ENCODE measurements around the gene POC1A. TPM values are rescaled to one million over a fixed set of nuclear protein-coding genes. Genes with fewer than 3 reads are reported as not detected.

Gene POC1A
- total and polyA plus RNA-seq, 2 donors (not counting 1 experiment from before 2014, with no cell fraction given) = 1.7 to 2.8 TPM

DNA sequence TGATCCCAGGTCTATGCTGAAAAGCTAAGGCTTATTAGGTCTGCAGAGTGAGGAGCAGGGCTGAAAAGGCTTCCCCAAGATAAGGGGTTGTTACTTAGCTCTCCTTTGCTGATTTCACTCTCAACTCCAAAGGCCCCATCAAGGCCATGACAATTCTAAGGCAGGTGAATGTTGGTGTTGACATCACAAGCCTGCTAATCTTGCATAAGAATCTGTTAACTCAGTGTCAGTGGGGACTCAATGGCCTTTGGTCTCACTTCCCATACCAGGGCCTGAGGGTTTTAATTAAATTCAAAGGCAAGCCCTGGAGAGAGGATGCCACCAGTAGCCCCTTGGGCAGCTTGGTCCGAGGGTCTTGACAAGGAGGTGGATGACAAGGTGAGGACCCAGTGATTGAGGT, 34.3 kb upstream of the POC1A start:
- no peak overlapping the region for H3K4me3 Mint-ChIP-seq
- Histone ChIP-seq H2AFZ (ENCODE audit: insufficient read depth, low read depth, low read length, poor library complexity, severe bottlenecking) (no peak overlapping the region), H3K79me2 (ENCODE audit: control insufficient read depth, insufficient read depth, low read length) (no peaks in the 10 kb centered on the region), H3K9ac (ENCODE audit: low read length) (no peak overlapping the region), H4K20me1 (ENCODE audit: control insufficient read depth, insufficient read depth, low read length, poor library complexity, severe bottlenecking) (no peaks in the 10 kb centered on the region), H3K27ac (ENCODE audit: low read length in 2 of 2) (peak overlapping the region in 1 of 2 donors; percentile 16), H3K36me3 (replicated peaks in 1 of 2; ENCODE audit: control extremely low read depth in 1 of 2, control insufficient read depth in 1 of 2, extremely low read depth in 1 of 2, insufficient read depth in 2 of 2, low read length in 1 of 2) (no peaks in the 10 kb centered on the region), H3K27me3 (replicated peaks in 1 of 4; ENCODE audit: control extremely low read depth in 1 of 4, control insufficient read depth in 3 of 4, insufficient read depth in 4 of 4, low read length in 3 of 4) (no peaks in the 10 kb centered on the region), H3K4me1 (ENCODE audit: control insufficient read depth in 2 of 2, insufficient read depth in 2 of 2, low read length in 2 of 2) (peaks cover 0 to 6% of the 10 kb centered on the region in 2 donors), H3K4me3 (ENCODE audit: control extremely low read depth in 1 of 5, extremely low read depth in 1 of 5, insufficient read depth in 1 of 5, low read depth in 2 of 5, low read length in 4 of 5) (no peak overlapping the region), H3K9me3 (ENCODE audit: control extremely low read depth in 1 of 3, control insufficient read depth in 2 of 3, insufficient read depth in 1 of 3, low read length in 2 of 3) (no peaks in the 10 kb centered on the region), H3K4me2 (replicated peaks; ENCODE audit: low read depth, low read length, poor library complexity, severe bottlenecking) (no peak overlapping the region)
- no CpG with 5 or more reads among the region's 1 CpG for WGBS (ENCODE audit: insufficient coverage)
- TF ChIP-seq, protein P1, sequence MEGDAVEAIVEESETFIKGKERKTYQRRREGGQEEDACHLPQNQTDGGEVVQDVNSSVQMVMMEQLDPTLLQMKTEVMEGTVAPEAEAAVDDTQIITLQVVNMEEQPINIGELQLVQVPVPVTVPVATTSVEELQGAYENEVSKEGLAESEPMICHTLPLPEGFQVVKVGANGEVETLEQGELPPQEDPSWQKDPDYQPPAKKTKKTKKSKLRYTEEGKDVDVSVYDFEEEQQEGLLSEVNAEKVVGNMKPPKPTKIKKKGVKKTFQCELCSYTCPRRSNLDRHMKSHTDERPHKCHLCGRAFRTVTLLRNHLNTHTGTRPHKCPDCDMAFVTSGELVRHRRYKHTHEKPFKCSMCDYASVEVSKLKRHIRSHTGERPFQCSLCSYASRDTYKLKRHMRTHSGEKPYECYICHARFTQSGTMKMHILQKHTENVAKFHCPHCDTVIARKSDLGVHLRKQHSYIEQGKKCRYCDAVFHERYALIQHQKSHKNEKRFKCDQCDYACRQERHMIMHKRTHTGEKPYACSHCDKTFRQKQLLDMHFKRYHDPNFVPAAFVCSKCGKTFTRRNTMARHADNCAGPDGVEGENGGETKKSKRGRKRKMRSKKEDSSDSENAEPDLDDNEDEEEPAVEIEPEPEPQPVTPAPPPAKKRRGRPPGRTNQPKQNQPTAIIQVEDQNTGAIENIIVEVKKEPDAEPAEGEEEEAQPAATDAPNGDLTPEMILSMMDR (IDR thresholded peaks at IDR 0.05) = no peak
- no peak for TF ChIP-seq EZH2 (IDR thresholded peaks at IDR 0.05; ENCODE audit: borderline replicate concordance, insufficient read depth, low read depth, low read length, poor library complexity, severe bottlenecking)
- H3K27me3 Mint-ChIP-seq = no peaks in the 10 kb centered on the region
- ATAC-seq (ENCODE audit: low read depth) (no peak), DNase-seq (no peak)
- no peaks in the 10 kb centered on the region for H3K9me3 Mint-ChIP-seq (ENCODE audit: insufficient read depth)
- intact Hi-C loops (cut with micrococcal nuclease) = no loop called here
- peaks cover 6% of the 10 kb centered on the region for H3K4me1 Mint-ChIP-seq
- POLR2A ChIA-PET = no interaction called here
- CTCF ChIA-PET = no interaction called here
- H3K27ac Mint-ChIP-seq = no peak overlapping the region

DNA sequence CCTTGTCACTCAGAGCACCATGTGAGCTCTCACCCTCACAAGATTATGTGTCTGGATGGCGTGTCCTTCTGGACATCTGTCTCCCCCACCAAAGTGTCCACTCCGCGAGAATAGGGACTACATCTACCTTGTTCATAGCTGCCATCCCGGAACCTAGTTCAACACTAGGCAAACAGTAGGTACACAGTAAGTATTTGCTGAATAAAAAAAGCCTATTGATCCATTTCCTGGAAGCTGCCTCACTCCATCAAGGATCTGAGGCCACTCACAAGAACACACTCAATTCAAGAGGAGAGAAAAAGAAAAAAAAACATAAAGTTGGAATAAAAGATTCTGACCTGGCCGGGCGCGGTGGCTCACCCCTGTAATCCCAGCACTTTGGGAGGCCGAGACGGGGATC, 32.5 kb upstream of the POC1A start:
- Mint-ChIP-seq H3K27me3 (no peaks in the 10 kb centered on the region), H3K4me1 (peaks cover 6% of the 10 kb centered on the region), H3K27ac (no peak overlapping the region), H3K9me3 (ENCODE audit: insufficient read depth) (no peaks in the 10 kb centered on the region), H3K4me3 (no peak overlapping the region)
- ATAC-seq (ENCODE audit: low read depth) = no peak
- H3K27ac ChIP-seq (ENCODE audit: low read length in 2 of 2) = no peak overlapping the region
- no peak overlapping the region for H3K9ac ChIP-seq (ENCODE audit: low read length)
- peaks cover 0 to 6% of the 10 kb centered on the region in 2 donors for H3K4me1 ChIP-seq (ENCODE audit: control insufficient read depth in 2 of 2, insufficient read depth in 2 of 2, low read length in 2 of 2)
- H3K36me3 ChIP-seq (replicated peaks in 1 of 2; ENCODE audit: control extremely low read depth in 1 of 2, control insufficient read depth in 1 of 2, extremely low read depth in 1 of 2, insufficient read depth in 2 of 2, low read length in 1 of 2) = no peaks in the 10 kb centered on the region
- H3K4me2 ChIP-seq (replicated peaks; ENCODE audit: low read depth, low read length, poor library complexity, severe bottlenecking) = no peak overlapping the region
- no peak overlapping the region for H2AFZ ChIP-seq (ENCODE audit: insufficient read depth, low read depth, low read length, poor library complexity, severe bottlenecking)
- ChIA-PET CTCF (interaction anchor here (1.5 kb wide), 1 partner anchor 38 kb away, joined by 5 read pairs; no protein-coding TSS in a partner anchor), POLR2A (no interaction called here)
- H3K27me3 ChIP-seq (replicated peaks in 1 of 4; ENCODE audit: control extremely low read depth in 1 of 4, control insufficient read depth in 3 of 4, insufficient read depth in 4 of 4, low read length in 3 of 4) = no peaks in the 10 kb centered on the region
- H4K20me1 ChIP-seq (ENCODE audit: control insufficient read depth, insufficient read depth, low read length, poor library complexity, severe bottlenecking) = no peaks in the 10 kb centered on the region
- 100% methylated on average over 3 of the region's 9 CpGs for WGBS (ENCODE audit: insufficient coverage)
- H3K9me3 ChIP-seq (ENCODE audit: control extremely low read depth in 1 of 3, control insufficient read depth in 2 of 3, insufficient read depth in 1 of 3, low read length in 2 of 3) = no peaks in the 10 kb centered on the region
- no peak for DNase-seq
- H3K4me3 ChIP-seq (ENCODE audit: control extremely low read depth in 1 of 5, extremely low read depth in 1 of 5, insufficient read depth in 1 of 5, low read depth in 2 of 5, low read length in 4 of 5) = no peak overlapping the region
- intact Hi-C loops (cut with micrococcal nuclease) = no loop called here
- TF ChIP-seq, protein P1 (IDR thresholded peaks at IDR 0.05) = no peak
- TF ChIP-seq EZH2 (IDR thresholded peaks at IDR 0.05; ENCODE audit: borderline replicate concordance, insufficient read depth, low read depth, low read length, poor library complexity, severe bottlenecking) = no peak
- H3K79me2 ChIP-seq (ENCODE audit: control insufficient read depth, insufficient read depth, low read length) = no peaks in the 10 kb centered on the region
